ENCODE results near the gene CEP19. TPM values are rescaled to one million over a fixed set of nuclear protein-coding genes. Genes with fewer than 3 reads are reported as not detected.

CEP19 gene
- total and polyA plus RNA-seq, 9 donors: 0.83 to 4.8 (median 1.9) TPM

- Histone ChIP-seq H3K36me3 (no peaks in the 10 kb centered on the region), H3K9me3 (no peaks in the 10 kb centered on the region), H3K4me3 (peak overlapping the region; percentile 80), H3K27me3 (no peaks in the 10 kb centered on the region), H3K27ac (peak overlapping the region; percentile 84 to 89), H3K4me1 (ENCODE audit: insufficient read depth) (peaks cover 6% of the 10 kb centered on the region)
- intact Hi-C loops (cut with DNase I): no loop called here
- peak; percentile 72 to 86 (median 77) for DNase-seq
- TF ChIP-seq EP300 (IDR thresholded peaks at IDR 0.05) (no peak), CTCF (IDR thresholded peaks at IDR 0.05) (no peak), POLR2A (IDR thresholded peaks at IDR 0.05) (no peak)
- WGBS, 3 donors: 3 to 7% (median 6%) methylated on average over 33 to 64 of the region's 64 CpGs
Measured at GRCh38 chr3:196712514-196713413, 714 bp upstream of the CEP19 start.

GRCh38 chr3:196708467-196708866, 3.6 kb downstream of the CEP19 start:
- no peak for DNase-seq
- Histone ChIP-seq H3K27ac (no peak overlapping the region), H3K4me3 (no peak overlapping the region), H3K36me3 (no peaks in the 10 kb centered on the region), H3K9me3 (no peaks in the 10 kb centered on the region), H3K27me3 (no peaks in the 10 kb centered on the region), H3K4me1 (ENCODE audit: insufficient read depth) (peaks cover 5% of the 10 kb centered on the region)
- no peak for TF ChIP-seq POLR2A (IDR thresholded peaks at IDR 0.05)
- no peak for TF ChIP-seq EP300 (IDR thresholded peaks at IDR 0.05)
- no peak for TF ChIP-seq CTCF (IDR thresholded peaks at IDR 0.05)
- 82 to 84% (median 84%) methylated on average over 7 of the region's 7 CpGs for WGBS, 3 donors
- intact Hi-C loops (cut with DNase I): no loop called here

- WGBS, 3 donors: 93 to 95% (median 94%) methylated on average over 8 of the region's 8 CpGs
- intact Hi-C loops (cut with DNase I): no loop called here
- Histone ChIP-seq H3K27ac (no peak overlapping the region), H3K4me1 (ENCODE audit: insufficient read depth) (peaks cover 2% of the 10 kb centered on the region), H3K27me3 (no peaks in the 10 kb centered on the region), H3K9me3 (no peaks in the 10 kb centered on the region), H3K36me3 (no peaks in the 10 kb centered on the region), H3K4me3 (no peak overlapping the region)
- TF ChIP-seq EP300 (IDR thresholded peaks at IDR 0.05) (no peak), POLR2A (IDR thresholded peaks at IDR 0.05) (no peak), CTCF (IDR thresholded peaks at IDR 0.05) (no peak)
- no peak for DNase-seq
Measured at GRCh38 chr3:196707566-196707965, 4.5 kb downstream of the CEP19 start.

- no peaks in the 10 kb centered on the region for H3K27me3 ChIP-seq
- no peak for DNase-seq
- intact Hi-C loops (cut with DNase I): no loop called here
- 96 to 100% (median 100%) methylated on average over 4 of the region's 4 CpGs for WGBS, 3 donors
- H3K4me3 ChIP-seq: no peak overlapping the region
- TF ChIP-seq EP300 (IDR thresholded peaks at IDR 0.05) (no peak), CTCF (IDR thresholded peaks at IDR 0.05) (no peak), POLR2A (IDR thresholded peaks at IDR 0.05) (no peak)
- no peaks in the 10 kb centered on the region for H3K36me3 ChIP-seq
- H3K27ac ChIP-seq: no peak overlapping the region
- H3K4me1 ChIP-seq (ENCODE audit: insufficient read depth): peaks cover 2% of the 10 kb centered on the region
- no peaks in the 10 kb centered on the region for H3K9me3 ChIP-seq
Measured at GRCh38 chr3:196706731-196707130, 5.3 kb downstream of the CEP19 start.
